Measurements from ENCODE around the gene WFS1. TPM values are rescaled to one million over a fixed set of nuclear protein-coding genes. Genes with fewer than 3 reads are reported as not detected.

The WFS1 gene
- total and polyA plus RNA-seq, 7 donors = 5.9 to 13.3 (median 8.8) TPM

- peak; percentile 44 for TF ChIP-seq CTCF (IDR thresholded peaks at IDR 0.05)
- Histone ChIP-seq H3K27ac (no peak overlapping the region), H3K4me1 (no peaks in the 10 kb centered on the region), H3K4me3 (no peak overlapping the region), H3K27me3 (ENCODE audit: insufficient read depth in 3 of 3, low read length in 2 of 3) (peaks cover 0 to 24% (median 9%) of the 10 kb centered on the region in 3 donors), H3K36me3 (ENCODE audit: insufficient read depth in 1 of 2, low read depth in 1 of 2) (no peaks in the 10 kb centered on the region), H3K9me3 (no peaks in the 10 kb centered on the region)
- WGBS, 3 donors = 71 to 84% (median 82%) methylated on average over 8 of the region's 8 CpGs
- ATAC-seq (no peak), DNase-seq (peak in 1 of 2 donors; percentile 30)
- intact Hi-C loops (cut with DNase I) = loop anchor here in 1 of 2 donors (10.0 kb wide), 1 partner anchor 214 kb away; no protein-coding TSS in a partner anchor
Observed at GRCh38 chr4:6331018-6331417, 61.4 kb downstream of the WFS1 start.

- ATAC-seq (no peak), DNase-seq (peak in 1 of 2 donors; percentile 30)
- Histone ChIP-seq H3K9me3 (no peaks in the 10 kb centered on the region), H3K4me1 (no peaks in the 10 kb centered on the region), H3K27me3 (ENCODE audit: insufficient read depth in 3 of 3, low read length in 2 of 3) (peaks cover 0 to 22% (median 9%) of the 10 kb centered on the region in 3 donors), H3K4me3 (no peak overlapping the region), H3K36me3 (ENCODE audit: insufficient read depth in 1 of 2, low read depth in 1 of 2) (no peaks in the 10 kb centered on the region), H3K27ac (no peak overlapping the region)
- 93 to 95% (median 94%) methylated on average over 6 of the region's 6 CpGs for WGBS, 3 donors
- TF ChIP-seq CTCF (IDR thresholded peaks at IDR 0.05) = no peak
- intact Hi-C loops (cut with DNase I) = loop anchor here in 1 of 2 donors (10.0 kb wide), 1 partner anchor 213 kb away; no protein-coding TSS in a partner anchor
Observed at GRCh38 chr4:6331468-6331867, 61.8 kb downstream of the WFS1 start.

- no peaks in the 10 kb centered on the region for H3K9me3 ChIP-seq
- H3K36me3 ChIP-seq (ENCODE audit: insufficient read depth in 1 of 2, low read depth in 1 of 2) = no peaks in the 10 kb centered on the region
- ATAC-seq (no peak), DNase-seq (peak in 1 of 2 donors; percentile 44)
- no peaks in the 10 kb centered on the region for H3K4me1 ChIP-seq
- intact Hi-C loops (cut with DNase I) = loop anchor here in 1 of 2 donors (10.0 kb wide), 1 partner anchor 213 kb away; no protein-coding TSS in a partner anchor
- no peak overlapping the region for H3K4me3 ChIP-seq
- H3K27me3 ChIP-seq (ENCODE audit: insufficient read depth in 3 of 3, low read length in 2 of 3) = peaks cover 0 to 24% (median 9%) of the 10 kb centered on the region in 3 donors
- H3K27ac ChIP-seq = no peak overlapping the region
- 42 to 45% (median 45%) methylated on average over 14 to 18 of the region's 18 CpGs for WGBS, 3 donors
- TF ChIP-seq CTCF (IDR thresholded peaks at IDR 0.05) = peak; percentile 46
Observed at GRCh38 chr4:6332042-6332668, 62.5 kb downstream of the WFS1 start.

- DNase-seq (no peak), ATAC-seq (no peak)
- no peak for TF ChIP-seq CTCF (IDR thresholded peaks at IDR 0.05)
- Histone ChIP-seq H3K27ac (no peak overlapping the region), H3K27me3 (ENCODE audit: insufficient read depth in 3 of 3, low read length in 2 of 3) (peaks cover 0 to 27% (median 9%) of the 10 kb centered on the region in 3 donors), H3K4me1 (no peaks in the 10 kb centered on the region), H3K9me3 (no peaks in the 10 kb centered on the region), H3K4me3 (no peak overlapping the region), H3K36me3 (ENCODE audit: insufficient read depth in 1 of 2, low read depth in 1 of 2) (no peaks in the 10 kb centered on the region)
- WGBS, 3 donors = 65 to 72% (median 67%) methylated on average over 6 of the region's 6 CpGs
- intact Hi-C loops (cut with DNase I) = loop anchor here in 1 of 2 donors (10.0 kb wide), 1 partner anchor 212 kb away; no protein-coding TSS in a partner anchor
Observed at GRCh38 chr4:6332669-6333050, 63.0 kb downstream of the WFS1 start.
